Right forelimb (tissue), 1 donor: Measurements from ENCODE around the gene SGK1.
A peak's percentile ranks its signal among the peaks of the same experiment; 100 is the strongest.

Source experiments
- DNase-seq: peaks from one replicate; pipeline ENCODE4 v3.0.0-alpha.2; 2018

The SGK1 gene

DNA sequence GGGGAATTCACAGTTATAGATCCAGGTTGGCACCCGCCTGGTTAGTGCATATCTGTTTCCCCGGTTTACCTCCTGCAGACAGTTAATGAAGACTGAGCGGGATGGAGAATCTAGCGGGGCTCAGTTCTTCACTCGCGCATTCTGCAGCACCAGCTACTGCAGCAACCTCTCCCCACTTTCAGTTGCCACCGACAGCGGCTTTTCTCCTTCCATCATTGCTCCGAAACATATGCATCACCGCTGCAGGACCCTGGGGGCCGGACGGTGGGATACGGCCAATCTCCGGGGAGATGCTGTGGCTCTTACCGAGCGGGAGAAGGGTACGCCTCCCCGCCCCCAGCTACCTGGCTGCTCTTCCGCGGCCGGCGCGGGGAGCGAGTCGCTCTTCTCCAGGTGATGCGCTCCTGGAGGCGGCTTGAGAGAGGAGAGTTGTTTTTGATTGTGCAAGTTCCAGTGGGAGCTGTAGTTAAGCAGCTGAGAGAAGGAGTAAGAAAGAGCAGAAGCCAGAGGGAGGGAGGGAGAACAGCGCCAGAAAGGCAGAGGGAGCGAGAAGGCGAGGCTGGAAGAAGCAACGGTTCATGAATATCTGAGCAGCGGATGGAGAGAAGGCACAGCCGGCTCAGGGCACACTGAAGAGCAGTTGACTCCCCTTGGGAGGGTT, at the start of gene SGK1:
SGK1 (minus strand) TSS at position 642 of the 661 bp plus-strand sequence. CDS start 652 bp downstream, outside the sequence.
- peak; percentile 65 for DNase-seq

DNA sequence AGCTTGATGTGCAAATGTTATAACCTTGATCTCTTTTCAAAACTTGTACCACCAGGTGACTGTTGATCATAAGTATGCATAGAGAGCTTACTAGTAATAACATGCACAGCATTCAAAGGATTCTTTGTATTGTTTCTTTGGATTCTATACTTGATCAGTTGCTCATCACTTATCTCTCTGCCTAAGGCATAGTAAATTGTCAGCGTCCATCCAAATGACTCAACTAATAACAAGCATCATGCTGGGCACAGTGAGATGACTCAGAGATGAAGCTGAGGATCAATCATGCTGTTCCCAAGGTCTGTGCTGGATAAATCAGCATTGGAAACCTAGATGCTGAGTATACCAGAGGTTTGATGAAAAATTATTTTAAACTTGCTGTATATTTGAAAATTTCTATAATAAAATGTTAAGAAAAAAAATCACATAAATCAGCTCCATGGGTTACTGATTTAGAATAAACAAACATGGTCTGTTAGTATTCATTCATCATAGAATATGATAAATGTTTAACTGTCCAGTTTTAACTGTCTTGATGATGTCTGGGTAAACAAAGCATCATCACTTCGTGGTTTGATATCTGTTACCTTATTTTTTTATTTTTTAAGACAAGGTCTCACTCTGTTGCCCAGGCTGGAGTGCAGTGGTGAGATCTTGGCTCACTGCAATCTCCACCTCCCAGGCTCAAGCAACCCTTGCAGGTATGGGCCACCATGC, 45.6 kb upstream of the SGK1 start:
- no peak for DNase-seq

DNA sequence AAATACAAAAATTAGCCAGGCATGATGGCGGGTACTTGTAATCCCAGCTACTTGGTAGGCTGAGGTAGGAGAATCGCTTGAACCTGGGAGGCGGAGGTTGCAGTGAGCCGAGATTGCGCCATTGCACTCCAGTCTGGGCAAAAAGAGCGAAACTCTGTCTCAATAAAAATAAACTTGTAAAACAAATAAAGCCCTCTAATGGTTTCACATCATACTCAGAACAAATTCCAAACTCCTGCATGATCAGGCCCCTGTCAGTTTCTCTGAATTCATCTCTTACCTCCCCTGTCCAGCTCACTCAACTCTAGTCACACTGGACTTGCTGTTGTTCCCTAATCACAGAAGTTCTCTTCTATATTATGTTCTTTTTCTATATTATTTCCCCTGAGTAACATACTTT, 43.1 kb upstream of the SGK1 start:
- DNase-seq, result no peak

DNA sequence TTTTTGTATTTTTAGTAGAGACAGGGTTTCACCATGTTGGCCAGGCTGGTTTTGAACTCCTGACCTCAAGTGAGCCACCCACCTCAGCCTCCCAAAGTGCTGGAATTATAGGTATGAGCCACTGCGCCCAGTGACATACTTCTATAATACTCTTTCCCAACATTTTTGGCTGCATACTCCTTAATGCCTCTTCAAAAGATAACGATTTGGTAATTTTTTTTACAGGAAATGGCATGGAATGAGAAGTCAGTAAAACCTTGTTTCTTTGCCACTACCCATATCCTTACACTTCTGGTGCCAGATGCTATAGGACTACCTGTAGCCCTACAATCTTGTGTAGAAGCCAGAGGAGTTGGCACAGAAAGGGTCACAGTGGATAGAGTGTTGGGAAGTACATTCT, 41.4 kb upstream of the SGK1 start:
- DNase-seq, result no peak

DNA sequence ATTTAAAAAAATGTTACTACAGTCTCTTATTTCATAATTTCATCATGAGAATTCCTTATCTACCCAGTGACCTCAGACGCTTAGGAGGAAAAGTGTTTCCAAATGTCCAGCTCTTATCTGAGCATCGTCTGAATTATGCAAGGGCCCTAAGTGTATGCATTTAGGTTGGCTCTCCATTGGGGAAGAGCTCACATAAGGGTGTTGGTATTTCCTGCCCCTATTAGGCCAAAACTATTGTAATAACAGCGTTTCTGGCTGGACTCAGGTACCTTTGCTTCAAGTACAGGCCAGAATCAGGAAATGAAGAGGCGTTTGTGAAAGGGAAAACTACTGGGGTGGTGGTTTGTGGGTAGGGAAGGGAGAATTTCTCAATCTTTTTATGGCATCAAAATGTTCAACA, 40.4 kb upstream of the SGK1 start:
- DNase-seq, result no peak

DNA sequence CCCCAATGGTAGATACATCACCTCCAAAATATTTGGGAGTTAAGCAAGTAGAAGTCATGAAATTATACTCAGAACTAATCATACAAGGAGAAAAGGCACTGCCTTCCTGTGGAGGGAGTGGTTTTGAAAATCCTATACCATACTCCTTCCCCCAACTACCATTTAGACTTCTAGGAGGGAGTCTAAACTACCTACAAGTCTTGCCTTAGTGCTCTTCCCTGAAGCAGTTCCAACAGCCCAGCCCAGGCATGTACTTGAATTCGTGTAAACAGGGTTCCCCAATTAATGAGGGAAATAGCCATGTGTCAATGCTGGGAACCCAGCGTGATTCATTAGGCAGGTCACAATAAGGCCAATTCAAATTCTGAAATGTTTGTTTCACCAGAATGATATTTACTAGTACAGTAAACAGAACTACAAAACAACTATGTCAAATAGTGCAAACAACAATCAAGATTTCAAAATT, 39.1 kb upstream of the SGK1 start:
- DNase-seq, result no peak

DNA sequence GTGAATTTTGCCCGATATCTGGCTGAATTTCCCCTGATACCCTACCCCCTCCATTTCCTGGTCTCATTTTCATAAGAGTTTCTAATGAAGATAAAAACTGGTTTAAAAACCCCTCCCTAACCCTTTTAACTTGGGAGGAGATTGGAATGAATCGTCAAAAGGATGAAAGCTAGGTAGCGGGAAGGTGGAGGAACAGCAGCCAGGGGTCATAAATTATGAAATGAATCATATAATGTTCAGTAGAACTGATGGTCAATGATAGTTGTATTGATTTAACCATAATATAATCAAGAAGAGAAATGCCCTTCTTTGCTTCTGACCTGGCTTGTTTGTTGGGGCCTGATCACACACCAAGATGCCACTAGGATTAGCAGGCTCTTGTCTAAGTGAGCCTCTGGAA, 38.5 kb upstream of the SGK1 start:
- no peak for DNase-seq

DNA sequence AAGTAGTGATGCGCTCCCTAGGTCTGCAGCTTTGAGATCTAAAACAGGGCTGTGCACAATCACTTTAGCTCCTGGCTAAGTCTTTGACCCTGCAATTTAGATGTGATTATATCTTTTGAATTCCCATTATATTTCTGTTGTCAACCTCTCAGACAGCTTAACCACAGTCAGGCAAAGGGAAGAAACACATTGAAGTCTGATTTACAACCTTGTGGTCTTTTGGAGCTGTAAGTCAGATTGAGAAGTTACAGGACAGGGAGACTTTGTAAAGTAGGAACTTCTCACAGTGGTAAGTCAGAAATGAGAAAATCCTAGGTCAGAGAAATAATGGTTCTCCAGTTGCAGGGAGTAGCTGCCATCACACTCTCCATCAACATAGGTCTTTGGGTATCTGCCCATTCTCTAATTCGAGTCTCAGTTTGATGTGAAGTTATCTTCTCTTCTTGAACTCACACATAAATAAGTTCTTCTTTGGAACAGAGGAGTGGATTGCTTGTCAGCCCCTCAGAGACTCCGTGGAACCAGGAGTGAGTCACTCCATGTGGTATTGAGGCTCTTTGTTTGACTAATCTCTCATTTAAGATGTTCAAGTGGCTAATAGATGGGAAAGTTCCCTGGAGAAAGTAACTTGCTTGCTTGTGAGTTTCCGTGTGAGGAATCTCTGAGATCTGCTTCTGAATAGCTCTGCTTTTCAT, 35.0 kb upstream of the SGK1 start:
- DNase-seq, result no peak

DNA sequence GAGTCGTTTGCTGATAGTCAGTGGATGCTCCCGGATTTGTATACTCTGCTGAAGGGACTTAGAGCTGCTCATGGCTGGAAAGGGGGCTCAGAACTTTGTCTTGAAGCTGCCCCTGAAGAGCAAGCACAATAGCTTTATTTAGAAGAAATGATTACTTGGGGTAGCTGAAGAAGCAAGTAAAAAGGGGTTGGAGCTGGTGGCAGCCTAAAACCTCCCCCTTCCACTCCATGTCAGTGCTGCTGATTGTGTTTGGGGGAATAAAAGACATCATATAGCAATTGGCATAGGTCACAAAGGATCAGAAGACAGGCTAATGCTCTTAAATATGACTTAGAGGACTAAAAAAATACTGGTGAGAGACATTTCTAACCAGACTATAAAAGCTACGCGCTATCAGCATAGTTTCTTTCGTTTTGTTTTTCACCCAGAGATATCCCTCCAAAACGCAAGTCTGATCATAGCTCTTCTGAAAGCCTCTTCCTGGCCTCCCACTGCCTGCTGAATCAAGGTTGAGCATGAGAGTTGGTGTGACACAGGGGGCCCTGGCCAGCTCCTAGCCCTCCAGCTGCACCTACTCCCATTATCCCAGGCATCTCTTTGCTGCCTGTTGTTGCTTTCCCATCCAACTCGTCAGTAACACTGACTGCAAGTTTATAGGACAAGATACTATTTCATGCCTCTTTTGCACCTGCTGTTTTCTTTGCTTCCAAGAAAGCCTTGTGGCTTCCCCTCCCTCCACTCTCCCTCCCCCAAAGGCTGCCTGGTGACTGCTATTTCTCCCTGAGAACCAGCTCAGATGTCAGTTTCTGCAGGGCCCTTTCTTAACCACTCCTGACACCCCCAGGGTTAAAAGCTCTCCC, 33.9 kb upstream of the SGK1 start:
- no peak for DNase-seq

GRCh38 chr6:134347885-134348805, 30.2 kb upstream of the SGK1 start:
- DNase-seq, result no peak

DNA sequence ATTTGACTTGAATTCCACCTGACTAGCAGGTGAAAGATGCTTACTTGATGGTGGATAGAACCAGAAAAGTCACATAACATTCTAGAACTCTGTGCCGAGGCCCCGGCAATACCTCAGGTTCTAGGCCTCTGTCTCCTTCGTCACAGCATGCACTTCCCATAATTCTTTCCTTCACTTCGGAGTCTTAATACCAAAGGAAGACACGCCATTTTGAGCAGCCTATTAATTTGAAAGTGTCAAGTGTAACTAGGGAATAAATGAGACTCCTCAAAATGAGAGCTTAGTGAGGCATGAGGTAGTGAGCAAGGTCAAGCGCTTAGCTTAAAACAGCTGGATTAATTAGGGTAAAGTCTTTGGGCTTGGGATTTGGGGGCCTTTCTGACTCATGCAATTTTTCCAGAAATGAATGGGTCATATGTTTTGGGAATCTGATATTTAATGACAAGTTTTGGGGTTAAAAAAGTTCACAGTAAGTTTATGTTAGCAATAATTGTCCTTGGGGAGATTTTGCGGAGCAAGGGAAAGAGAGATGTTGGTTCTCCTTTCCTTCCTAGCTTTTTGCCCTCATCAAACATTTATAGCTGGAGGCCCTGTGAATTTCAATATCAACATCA, 29.1 kb upstream of the SGK1 start:
- no peak for DNase-seq

GRCh38 chr6:134345789-134346188, 27.9 kb upstream of the SGK1 start:
- DNase-seq, result peak; percentile 55

DNA sequence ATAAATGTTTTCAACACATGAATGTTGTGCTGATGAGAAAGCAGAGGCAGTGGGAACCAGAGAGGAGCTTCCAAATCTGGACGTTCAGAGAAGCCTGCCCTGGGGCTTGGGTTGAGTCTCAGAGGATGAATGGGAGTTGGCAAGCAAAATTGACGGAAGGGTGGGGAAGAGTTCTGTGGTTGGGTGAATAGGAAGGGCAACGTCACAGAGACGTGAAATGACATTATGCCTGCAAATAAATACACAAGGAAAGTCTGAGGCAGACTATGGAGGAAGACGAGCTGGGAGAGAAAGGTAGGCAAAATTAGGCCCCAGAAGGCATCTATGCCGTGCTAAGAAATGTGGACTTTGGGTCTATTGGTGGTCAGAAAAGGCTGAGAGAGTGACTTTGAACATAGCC, 25.2 kb upstream of the SGK1 start:
- DNase-seq, result no peak

DNA sequence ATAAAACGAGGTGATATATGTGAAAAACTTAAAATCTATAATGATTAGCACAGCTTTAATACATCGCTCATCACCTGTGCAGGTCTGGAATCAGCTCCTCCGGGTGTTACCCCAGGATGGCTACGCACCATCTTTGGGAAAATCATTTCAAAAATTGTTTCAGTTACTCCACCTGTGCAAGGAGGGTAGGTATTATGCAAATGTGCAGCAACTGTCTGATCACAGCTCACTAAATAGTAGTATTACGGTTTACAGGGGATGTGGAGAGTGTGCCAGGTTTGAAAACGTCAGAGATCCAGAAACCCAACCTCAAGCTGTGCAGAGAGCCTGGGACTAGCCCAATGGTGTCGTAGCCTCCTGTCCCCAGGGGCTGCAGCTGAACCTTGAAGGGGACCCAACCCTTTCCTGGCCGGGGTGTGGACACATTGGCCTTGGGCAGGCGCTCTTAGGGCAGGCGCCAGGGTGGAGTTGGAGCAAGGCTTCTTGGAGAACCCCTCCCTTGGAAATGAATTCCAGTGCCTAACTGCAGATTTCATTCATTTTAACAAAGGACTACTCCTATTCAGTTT, 24.2 kb upstream of the SGK1 start:
- no peak for DNase-seq

GRCh38 chr6:134340179-134340975, 22.5 kb upstream of the SGK1 start:
- no peak for DNase-seq

- DNase-seq, result no peak
These were observed 21.3 kb upstream of the SGK1 start for GRCh38 chr6:134339216-134339615.

DNA sequence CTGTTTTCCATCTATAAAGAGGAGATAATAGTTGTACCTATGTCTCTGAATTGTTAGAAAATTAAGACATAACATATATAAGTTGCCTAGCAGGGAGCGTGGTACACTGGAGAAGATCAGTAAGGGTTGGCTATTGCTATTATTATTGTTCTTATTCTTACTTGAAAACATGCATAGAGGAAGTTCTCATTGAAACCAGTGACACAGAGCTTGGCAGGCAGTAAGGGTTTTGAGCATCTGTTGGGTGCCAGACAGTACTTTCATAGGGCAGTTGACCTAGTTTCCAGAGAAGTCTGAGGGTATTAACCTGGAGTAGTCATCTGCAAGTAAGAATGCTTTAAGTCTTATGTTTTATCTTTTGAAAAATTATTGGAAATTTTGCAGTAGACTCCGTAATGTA, 13.3 kb upstream of the SGK1 start:
- DNase-seq, result no peak

GRCh38 chr6:134330555-134330954, 12.6 kb upstream of the SGK1 start:
- no peak for DNase-seq

DNA sequence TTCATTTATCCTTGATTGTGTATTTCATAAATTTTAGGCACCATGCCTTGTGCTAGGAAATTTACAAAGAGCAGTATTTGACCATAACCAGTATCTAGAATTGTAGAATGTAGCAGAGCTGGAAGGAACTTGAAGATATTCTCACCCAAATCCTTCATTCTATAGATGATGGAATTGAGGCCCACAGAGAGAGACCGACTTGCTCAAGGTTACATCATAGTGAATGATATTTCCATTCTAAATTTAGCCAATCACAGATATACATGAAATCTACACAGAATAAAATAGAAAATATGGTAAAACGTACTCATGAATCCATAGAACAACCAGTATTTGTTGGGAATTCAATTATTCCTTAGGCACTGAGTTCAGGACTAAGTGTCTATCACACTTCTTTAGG, 10.9 kb upstream of the SGK1 start:
- DNase-seq, result no peak

DNA sequence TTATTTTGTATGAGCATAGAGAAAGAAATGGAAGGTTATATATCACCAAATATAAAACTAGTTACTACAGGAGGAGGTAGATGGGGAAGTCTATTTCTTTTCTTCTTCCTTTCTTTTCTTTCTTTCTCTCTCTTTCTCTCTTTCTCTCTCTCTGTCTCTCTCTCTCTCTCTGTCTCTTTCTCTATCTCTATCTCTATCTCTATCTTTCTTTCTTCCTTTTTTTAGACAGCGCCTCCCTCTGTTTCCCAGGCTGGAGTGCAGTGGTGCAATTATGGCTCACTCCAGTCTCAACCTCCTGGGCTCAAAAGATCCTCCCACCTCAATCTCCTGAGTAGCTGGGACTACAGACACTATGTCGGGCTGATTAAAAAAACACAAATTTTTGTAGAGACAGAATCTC, 10.2 kb upstream of the SGK1 start:
- DNase-seq, result no peak
